ENCODE results near the gene AAK1.

DNA sequence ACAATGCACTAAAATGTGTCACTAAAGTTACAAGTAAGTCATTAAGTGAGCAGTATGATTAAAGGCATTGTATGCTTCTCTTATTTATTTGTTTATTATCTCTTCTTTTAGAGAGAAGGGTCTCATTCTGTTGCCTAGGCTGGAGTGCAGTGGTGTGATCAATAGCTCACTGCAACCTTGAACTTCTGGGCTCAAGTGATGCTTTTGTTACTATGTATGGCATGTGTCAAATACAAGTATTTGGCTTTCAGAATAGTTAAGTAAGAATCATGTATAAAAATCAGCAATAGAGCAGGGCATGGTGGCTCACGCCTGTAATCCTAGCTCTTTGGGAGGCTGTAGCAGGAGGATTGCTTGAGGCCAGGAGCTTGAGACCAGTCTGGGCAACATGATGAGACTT, 15.8 kb upstream of the AAK1 start:
- TF ChIP-seq, protein P1, sequence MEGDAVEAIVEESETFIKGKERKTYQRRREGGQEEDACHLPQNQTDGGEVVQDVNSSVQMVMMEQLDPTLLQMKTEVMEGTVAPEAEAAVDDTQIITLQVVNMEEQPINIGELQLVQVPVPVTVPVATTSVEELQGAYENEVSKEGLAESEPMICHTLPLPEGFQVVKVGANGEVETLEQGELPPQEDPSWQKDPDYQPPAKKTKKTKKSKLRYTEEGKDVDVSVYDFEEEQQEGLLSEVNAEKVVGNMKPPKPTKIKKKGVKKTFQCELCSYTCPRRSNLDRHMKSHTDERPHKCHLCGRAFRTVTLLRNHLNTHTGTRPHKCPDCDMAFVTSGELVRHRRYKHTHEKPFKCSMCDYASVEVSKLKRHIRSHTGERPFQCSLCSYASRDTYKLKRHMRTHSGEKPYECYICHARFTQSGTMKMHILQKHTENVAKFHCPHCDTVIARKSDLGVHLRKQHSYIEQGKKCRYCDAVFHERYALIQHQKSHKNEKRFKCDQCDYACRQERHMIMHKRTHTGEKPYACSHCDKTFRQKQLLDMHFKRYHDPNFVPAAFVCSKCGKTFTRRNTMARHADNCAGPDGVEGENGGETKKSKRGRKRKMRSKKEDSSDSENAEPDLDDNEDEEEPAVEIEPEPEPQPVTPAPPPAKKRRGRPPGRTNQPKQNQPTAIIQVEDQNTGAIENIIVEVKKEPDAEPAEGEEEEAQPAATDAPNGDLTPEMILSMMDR (conservative IDR thresholded peaks at IDR 0.05 in 1 of 2, IDR thresholded peaks at IDR 0.05 in 1 of 2; ENCODE audit: extremely low read depth in 1 of 2, insufficient read depth in 1 of 2, low read depth in 1 of 2, low read length in 2 of 2): no peak
- no peak for TF ChIP-seq EZH2 (IDR thresholded peaks at IDR 0.05; ENCODE audit: borderline replicate concordance, low read length)
